GM21423 (cell line): ENCODE measurements around the gene ATF2.
"Not testable (repeated sequence)": the region's sequence is repeated elsewhere in the genome, so short reads cannot be mapped to it uniquely, and the experiment has no call there.

ENCODE experiments used
- ATAC-seq: cut with Tn5 transposase; IDR thresholded peaks from one replicate; pipeline ENCODE4 v1.9.1; 2021; ENCODE audit warnings: mild to moderate bottlenecking, moderate library complexity; ENCODE audit not compliant: unreplicated experiment

Gene ATF2

DNA sequence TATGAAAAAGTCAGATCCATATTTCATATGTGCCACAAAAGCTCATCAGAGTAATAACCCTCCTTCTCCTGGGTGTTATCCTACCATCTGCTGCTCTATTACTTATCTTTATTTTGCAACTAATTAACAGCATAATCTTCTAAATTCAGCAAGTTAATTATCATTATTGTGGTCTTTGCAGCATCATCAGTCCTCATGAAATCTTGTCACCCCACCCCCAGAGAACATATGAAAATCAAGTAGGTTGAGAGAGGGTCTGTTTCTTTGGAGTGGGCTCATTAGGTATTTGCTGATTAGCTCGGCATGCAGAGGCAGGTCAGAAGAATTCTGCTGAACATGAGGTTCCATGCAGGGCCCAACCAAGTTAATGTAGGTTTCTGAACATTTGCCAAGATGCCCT, 64.8 kb downstream of the ATF2 start:
- no peak for ATAC-seq

DNA sequence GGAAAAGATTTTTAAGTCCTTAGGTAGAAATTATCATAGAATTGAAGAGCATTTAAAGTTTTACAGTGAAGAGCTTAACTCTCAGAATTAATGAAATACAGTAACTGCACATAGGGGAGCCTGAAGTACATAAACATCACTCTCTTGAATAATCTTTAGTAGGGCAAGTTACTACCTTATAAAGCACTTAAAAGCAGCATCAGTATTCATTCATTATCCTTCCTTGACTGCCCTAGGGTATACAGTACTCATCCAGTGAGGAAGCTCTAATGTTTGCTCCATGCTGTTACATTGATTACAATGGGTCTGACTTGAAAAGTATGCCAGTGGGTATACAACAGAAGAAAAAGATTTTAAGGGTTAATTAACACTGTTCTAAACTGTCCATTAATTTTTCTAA, 66.5 kb downstream of the ATF2 start:
- no peak for ATAC-seq

DNA sequence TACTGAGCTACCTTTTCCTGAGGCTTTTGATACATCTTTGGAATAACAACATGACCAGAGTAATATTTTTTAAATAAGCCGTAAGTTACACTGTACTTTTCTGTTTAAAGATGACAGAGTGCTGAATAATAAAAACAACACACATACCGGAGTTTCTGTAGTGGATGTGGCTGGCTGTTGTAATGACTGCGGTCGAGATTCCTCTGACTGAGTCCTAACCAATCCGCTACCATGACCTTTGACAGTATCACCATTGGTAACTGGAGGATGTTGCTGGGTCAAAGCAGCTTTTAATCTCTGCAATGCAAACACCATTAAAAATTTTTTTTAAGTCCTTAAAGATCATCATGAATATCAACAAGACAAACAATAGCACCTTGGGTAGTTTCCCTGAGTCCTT, 70.7 kb downstream of the ATF2 start:
- ATAC-seq = no peak

DNA sequence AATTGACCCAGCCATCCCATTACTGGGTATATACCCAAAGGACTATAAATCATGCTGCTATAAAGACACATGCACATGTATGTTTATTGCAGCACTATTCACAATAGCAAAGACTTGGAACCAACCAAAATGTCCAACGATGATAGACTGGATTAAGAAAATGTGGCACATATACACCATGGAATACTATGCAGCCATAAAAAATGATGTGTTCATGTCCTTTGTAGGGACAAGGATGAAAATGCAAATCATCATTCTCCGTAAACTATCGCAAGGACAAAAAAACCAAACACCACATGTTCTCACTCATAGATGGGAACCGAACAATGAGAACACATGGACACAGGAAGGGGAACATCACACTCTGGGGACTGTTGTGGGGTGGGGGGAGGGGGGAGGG, 83.9 kb downstream of the ATF2 start:
- not testable (repeated sequence) for ATAC-seq

DNA sequence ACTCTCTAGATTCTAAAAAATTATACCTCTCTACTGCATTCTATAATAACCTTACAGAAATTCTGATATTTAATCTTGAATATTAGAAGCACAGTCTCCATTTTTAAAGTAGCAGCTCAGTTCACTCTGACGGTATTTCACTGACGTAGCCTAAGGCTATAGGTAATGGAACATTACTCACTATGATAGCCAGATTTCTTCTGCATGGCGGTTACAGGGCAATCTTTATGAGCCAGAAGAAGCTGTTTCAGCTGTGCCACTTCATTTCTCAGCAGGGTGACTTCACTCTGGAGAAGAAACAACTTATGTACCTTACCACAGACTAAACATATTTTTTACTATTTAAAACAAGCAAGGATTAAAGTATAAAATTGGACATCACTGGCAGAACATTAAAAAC, 87.5 kb downstream of the ATF2 start:
- no peak for ATAC-seq

DNA sequence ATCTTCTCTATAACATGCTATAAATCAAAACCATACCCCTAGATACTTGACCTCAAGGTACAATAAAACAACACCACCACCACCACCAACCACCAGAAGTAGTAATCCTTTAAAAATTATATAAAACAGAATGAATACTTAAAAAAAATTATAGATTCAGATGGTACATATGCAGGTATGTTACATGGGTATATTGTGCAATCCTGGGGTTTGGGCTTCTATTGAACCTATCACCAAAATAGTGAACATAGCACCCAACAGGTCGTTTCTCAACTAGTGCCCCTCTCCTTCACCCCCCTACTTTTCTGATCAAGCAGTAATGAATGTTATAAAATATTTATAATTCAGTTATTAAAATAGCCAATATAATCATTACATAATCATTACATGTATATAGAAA, 91.7 kb downstream of the ATF2 start:
- ATAC-seq = no peak

DNA sequence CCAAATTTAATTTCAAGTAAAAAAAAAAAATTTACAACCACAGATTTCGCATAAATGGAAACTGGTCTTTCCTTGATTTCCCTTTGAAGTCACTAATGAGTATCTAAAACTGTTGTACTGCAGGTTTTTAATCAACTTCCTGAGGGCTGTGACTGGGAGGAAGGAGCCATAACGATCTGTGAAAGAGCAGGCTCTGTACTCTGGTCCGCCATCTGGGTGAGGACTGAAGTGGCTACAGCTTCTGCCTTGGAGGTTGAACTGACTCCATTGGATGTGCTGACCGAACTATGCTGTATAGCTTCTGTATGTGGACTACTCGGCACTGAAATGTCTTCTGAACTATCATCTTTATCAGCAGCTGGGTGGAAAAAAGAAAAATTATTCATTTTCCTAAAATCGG, 93.5 kb downstream of the ATF2 start:
- no peak for ATAC-seq

DNA sequence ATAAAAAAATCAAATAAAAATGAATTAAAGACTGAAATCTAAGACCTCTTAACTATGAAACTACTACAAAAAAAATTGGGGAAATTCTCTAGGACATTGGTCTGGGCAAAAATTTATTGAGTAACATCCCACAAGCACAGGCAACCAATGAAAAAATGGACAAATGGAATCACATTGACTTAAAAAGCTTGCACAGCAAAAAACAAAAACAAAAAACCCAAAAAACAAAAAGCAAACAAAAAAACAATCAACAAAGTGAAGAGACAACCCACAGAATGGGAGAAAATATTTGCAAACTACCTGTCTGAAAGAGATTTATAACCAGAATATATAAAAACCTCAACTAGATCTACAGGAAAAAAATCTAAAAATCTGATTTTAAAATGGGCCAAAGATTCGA, 99.5 kb downstream of the ATF2 start:
- no peak for ATAC-seq

DNA sequence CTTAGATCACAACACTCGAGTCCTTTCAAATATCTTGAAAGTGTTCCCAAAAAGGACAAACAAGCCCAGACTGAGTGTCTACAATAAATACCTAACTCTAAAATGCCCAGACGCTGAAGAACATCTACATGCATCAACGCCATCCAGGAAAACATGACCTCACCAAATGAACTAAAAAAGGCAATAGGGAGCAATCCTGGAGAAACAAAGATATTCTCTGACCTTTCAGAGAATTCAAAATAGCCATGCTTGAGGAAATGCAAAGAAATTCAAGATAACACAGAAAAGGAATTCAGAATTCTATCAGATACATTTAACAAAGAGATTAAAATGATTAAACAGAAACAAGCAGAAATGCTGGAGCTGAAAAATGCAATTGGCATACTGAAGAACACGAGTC, 101.6 kb downstream of the ATF2 start:
- no peak for ATAC-seq

DNA sequence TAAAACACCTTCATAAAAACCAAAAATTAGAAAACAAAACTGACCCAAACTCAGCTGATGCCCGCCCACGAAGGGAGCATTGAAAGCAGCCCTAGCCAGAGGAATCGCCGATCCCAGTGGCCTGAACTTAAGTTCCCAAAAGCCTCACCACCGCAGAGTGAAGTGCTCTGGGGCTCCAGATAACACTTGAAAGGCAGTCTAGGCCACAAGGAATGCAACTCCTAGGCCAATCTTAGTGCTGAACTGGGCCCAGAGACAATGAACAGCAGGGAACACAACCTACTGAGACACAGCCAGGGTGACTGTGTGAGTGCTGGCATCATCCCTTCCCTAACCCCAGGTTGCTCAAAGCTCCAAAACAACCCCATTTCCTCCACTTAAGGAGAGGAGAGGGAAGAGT, 103.2 kb downstream of the ATF2 start:
- ATAC-seq = no peak

DNA sequence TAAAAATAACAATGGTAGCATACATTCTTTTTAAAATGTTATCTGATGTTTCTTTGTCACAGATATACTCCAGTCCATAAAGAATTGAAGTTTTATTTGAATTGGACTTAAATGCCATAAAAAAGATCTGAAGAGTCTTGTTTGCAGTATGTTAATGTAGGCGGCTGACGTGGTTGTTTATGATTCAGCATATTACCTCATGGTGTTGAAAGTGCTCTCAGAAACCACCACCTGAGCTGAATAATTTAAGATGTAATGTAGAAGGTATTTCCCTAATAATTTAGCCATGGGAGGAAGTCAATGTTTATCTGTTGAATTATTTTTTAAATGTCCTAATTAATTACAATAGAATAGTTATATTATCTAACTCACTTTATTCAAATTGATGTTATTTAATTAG, 104.3 kb downstream of the ATF2 start:
- ATAC-seq = no peak

DNA sequence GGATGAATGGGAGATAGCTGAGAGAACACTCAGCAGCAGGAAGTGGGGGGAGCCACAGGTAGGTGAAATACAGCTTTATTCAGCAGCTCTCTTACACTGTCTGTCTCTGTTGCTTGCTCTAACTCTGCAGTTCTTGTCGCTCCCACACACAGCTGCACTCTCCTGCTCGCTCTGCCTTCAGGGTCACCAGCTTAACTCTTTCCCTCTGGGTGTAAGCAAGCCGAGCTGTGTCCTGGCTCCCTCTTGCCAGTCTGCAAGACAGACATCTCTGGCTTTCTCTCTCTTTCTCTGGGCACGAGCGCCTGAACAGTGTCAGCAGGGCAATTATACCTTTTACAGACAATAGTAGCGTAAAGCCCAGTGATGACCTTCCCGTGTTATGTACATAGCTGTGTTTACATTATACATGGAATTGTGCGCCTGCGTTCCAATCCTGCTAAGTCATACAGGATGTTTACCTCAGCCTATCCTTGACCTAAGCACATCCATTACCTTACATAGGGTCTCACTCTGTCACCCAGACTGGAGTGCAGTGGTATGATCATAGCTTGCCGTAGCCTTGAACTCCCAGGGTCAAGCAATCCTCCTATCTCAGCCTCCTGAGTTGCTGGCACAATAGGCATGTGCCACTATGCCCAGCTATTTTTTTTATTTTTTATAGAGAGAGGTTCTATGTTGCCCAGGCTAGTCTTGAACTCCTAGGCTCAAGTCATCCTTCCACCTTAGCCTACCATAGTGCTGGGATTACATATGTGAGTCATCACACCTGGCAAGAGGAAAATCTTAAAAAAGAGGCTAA, 105.0 kb downstream of the ATF2 start:
- ATAC-seq = no peak

DNA sequence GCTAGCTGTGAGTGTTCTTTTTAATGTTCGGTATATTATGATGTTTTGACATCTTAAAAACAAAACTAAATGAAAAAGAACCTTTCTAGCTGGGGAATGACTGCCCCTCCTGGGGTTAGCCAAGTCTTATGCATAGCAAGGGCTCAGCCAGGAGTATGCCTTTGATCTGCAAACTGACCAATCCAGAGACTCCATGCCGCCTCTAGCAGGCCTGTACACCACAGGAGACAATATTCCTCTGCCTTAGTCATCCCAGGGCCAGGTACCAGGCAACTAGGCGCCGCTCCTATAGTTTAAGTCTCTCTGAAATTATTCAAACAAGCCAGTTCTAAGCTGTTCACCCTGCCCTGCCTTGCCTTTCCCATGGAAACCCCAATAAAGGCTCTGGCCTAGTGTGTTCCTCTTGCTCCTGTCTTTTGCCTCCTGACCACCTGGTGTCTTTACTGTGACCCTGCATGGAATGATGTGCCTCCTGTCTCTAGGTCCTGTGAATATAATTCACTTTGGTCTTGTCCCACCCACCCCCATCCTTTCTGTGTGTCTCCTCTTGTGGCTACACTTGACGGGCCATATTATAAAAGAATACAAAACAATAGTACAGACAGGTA, 110.8 kb downstream of the ATF2 start:
- ATAC-seq = no peak

DNA sequence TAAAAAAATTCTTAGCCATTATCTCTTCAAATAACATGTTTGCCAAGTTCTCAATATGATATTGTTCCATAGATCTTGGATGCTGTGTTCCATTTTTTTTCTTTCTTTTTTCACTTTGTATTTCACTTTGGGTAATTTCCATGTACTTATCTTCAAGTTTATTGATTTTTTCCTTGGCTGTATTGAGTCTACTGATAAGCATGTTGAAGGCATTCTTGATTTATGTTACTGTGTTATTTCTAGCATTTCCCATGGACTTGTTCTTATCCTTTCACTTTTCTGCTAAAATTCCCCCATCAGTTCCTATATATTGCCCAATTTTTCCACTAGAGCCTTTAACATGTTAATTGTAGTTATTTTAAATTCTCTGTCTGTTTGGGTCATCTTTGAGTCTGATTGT, 112.0 kb downstream of the ATF2 start:
- ATAC-seq = no peak

DNA sequence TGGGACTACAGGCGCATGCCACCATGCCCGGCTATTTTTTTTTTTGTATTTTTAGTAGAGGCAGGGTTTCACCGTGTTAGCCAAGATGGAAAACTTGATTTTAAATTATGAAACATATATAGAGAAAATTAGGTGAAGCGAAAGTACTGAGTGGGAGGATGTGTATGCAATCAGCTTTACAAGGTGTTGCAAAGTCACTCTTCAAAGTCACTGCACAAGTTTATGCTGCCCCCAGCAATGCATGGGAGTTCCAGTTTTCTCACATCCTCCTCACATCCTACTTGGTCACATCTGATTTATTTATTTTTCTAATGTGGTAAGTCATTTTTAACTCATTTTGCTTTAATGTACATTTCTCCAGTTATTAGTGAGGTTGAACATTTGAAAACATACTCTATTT, 113.7 kb downstream of the ATF2 start:
- ATAC-seq = no peak

DNA sequence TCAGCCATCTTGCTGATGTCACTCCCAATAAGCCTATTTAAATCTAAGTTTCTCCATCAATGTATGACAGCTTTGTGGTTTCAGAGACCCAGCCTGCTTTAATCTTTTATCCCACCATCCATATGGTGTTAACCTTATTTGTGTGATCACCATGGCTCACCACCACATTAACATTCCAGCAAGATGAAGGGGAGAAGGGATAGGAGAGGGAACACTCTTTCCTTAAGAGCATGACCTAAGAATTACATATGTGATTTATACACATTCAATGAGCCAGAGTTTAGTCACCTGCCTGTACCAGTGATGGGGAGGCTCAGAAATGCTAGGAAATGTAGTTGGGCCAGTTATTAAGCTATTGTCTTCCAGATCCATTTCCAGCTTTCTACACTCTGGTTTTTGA, 118.3 kb downstream of the ATF2 start:
- ATAC-seq = no peak

DNA sequence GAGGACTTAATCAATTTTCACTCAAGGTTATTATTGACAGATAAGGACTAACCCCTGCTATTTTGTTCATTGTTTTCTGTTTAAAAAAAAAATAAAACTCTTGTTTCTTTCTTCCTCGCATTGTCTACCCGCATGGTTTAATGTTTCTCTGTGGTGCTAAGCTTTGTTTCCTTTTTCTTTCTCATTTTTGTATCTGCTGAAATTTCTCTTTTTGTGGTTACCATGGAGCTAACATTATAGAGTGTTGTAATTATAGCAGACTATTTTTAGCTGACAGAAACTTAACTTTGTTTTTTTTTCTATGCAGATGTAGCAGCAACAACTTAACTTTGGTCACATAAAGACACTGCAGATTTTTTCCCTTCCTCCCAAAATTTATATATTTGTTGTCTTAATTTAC, 119.7 kb downstream of the ATF2 start:
- no peak for ATAC-seq

DNA sequence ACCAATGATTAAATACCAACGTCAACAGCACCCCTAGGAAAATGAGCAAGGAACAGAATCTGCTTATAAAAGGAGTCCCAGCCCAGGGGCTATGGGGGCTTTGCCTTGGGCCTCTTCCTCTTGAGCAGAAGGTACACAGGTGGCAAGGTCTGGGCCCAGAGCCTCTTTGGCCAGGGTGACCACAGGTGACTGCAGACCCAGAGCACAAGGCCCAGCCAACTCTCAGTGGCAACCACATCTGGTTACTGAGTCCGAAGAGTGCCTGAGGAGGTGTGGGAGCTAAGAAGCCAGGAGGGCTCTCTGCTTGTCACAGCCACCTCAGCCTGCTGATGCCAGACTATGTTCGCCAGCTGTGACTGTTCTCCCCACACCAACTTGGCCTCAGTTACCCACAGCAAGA, 128.5 kb downstream of the ATF2 start:
- no peak for ATAC-seq

DNA sequence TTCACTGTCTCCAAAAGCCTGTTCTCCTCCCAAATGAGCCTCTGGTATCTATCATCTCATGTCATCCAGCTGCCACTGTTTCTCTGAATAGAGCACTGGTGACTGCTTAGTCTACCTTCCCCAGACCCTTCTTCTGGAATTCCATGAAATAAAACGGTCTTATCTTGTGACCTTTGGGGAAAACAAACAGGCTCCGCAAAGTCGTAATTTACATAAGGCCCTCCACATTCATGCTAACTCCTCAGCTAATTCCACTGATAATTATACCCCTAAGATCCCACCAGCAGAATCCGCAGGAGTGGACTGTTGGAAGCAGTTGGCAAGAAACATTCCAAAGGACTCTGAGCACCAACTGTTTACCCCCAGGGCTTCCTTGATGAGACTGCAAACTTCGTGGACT, 129.0 kb downstream of the ATF2 start:
- no peak for ATAC-seq

DNA sequence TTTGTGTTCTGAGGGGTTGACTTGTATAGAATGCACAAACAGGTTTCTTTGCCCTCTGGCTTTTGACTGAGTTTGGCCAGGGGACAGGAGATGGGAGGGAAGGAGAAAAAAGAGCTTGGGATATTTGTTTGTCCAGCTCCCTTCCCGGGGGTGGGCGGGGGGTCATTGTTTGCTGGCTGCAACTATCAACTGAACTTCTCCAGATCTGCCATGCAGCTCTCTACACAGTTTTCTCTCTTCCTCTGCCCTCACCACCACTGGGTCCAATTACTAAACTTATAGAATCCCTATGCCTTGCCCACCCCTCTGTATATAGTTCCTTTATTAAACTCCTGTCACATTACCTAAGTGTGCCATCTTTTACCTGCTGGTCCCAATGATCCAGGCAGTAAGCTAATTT, 130.1 kb downstream of the ATF2 start:
- no peak for ATAC-seq

DNA sequence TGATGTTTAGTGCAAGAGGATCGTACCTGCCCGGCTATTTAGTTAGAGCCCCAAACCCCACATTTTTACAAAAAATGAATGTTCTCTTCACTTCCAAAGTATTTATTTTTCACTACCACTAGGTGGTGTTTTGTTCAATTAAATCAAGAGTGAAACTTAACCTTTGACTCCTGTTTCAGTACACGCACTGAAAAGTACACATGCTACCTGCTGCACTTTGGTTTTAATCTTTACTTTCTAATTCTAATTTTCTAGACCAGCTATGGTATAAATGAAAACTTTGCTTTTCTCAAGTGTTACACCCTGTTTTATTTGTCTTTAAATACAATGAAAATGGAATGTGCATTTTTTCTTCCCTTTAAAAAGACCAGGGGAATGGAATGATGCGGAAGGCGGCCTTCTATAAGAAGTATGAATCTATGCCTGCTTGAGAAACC, 131.4 kb downstream of the ATF2 start:
- ATAC-seq = no peak

DNA sequence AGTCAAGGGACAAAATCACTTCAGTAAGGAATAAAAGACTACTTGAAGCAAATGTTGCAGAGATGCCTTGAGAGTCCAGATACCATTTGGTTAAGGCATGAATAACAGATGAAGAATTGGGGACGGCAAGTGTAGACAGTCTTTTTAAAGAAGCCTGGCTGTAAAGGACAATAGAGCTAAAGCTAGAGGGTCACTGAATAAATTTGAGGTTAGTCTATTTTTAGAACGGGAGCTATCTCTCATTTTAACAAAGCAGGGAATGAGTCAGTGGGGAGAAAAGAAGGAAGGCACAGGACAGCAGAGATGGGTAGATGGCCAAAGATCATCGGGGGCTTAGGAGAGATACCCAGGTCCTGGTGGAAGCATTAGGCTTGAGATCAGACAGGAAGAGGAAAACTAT, 132.2 kb downstream of the ATF2 start:
- ATAC-seq = no peak

DNA sequence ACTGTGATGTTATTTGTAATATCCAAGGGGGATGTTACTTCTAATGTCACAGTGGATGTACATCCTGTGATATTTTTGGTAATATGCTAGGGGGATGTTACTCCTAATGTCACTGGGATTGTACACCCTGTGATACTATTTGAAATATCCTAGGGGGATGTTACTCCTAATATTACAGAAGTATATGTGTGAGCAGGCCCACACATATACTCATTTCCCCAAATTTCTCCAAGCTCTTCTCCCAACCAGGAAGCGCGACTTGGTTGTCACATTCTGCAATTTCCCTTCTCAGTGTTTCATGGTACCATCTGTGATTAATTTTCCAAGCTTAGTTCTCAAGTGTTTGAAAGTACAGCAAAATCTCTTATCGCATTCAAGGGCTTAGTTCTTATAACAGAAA, 133.3 kb downstream of the ATF2 start:
- no peak for ATAC-seq
